Measurements from ENCODE around the gene MTAP. TPM values are rescaled to one million over a fixed set of nuclear protein-coding genes. Genes with fewer than 3 reads are reported as not detected.

The MTAP gene
- total RNA-seq, 1 experiment from 2014 or later = 20.3 TPM

- peaks cover 24% of the 10 kb centered on the region for H3K4me1 ChIP-seq (replicated peaks)
- no peaks in the 10 kb centered on the region for H3K9me3 ChIP-seq (replicated peaks)
- H3K27me3 ChIP-seq (replicated peaks) = no peaks in the 10 kb centered on the region
- H3K27ac ChIP-seq = no peak overlapping the region
- no peak overlapping the region for H3K4me3 ChIP-seq
- no peak for DNase-seq (ENCODE audit: low read depth in 1 of 2, low spot score in 2 of 2)
- peaks cover 49% of the 10 kb centered on the region for H3K36me3 ChIP-seq
Measured at GRCh38 chr9:21840647-21841046, 38.2 kb downstream of the MTAP start.

GRCh38 chr9:21841133-21841532 is 38.7 kb downstream of the MTAP start:
- Histone ChIP-seq H3K36me3 (peaks cover 50% of the 10 kb centered on the region), H3K4me3 (no peak overlapping the region), H3K9me3 (replicated peaks) (no peaks in the 10 kb centered on the region), H3K4me1 (replicated peaks) (peaks cover 19% of the 10 kb centered on the region), H3K27ac (no peak overlapping the region), H3K27me3 (replicated peaks) (no peaks in the 10 kb centered on the region)
- DNase-seq (ENCODE audit: low read depth in 1 of 2, low spot score in 2 of 2) = no peak

- H3K9me3 ChIP-seq (replicated peaks) = no peaks in the 10 kb centered on the region
- no peaks in the 10 kb centered on the region for H3K4me1 ChIP-seq (replicated peaks)
- peaks cover 10% of the 10 kb centered on the region; the same call in 1 of the 2 replicates for H3K36me3 ChIP-seq
- no peaks in the 10 kb centered on the region for H3K27me3 ChIP-seq (replicated peaks)
- H3K4me3 ChIP-seq = no peak overlapping the region
- no peak for DNase-seq (ENCODE audit: low read depth in 1 of 2, low spot score in 2 of 2)
- H3K27ac ChIP-seq = no peak overlapping the region
Measured at GRCh38 chr9:21848615-21849014, 46.2 kb downstream of the MTAP start.

GRCh38 chr9:21852754-21853153 is 50.3 kb downstream of the MTAP start:
- Histone ChIP-seq H3K27me3 (replicated peaks) (no peaks in the 10 kb centered on the region), H3K4me1 (replicated peaks) (0 out of 2 replicates have a peak, but pooled peaks cover 5% of the 10 kb centered on the region), H3K27ac (no peak overlapping the region), H3K36me3 (peaks cover 17% of the 10 kb centered on the region), H3K9me3 (replicated peaks) (no peaks in the 10 kb centered on the region), H3K4me3 (no peak overlapping the region)
- no peak for DNase-seq (ENCODE audit: low read depth in 1 of 2, low spot score in 2 of 2)

GRCh38 chr9:21853414-21853813 is 51.0 kb downstream of the MTAP start:
- Histone ChIP-seq H3K4me1 (replicated peaks) (0 out of 2 replicates have a peak, but pooled peaks cover 5% of the 10 kb centered on the region), H3K9me3 (replicated peaks) (no peaks in the 10 kb centered on the region), H3K36me3 (peaks cover 21% of the 10 kb centered on the region), H3K4me3 (no peak overlapping the region), H3K27ac (no peak overlapping the region), H3K27me3 (replicated peaks) (no peaks in the 10 kb centered on the region)
- DNase-seq (ENCODE audit: low read depth in 1 of 2, low spot score in 2 of 2) = no peak

- DNase-seq (ENCODE audit: low read depth in 1 of 2, low spot score in 2 of 2) = no peak
- H3K36me3 ChIP-seq = peaks cover 21% of the 10 kb centered on the region
- no peak overlapping the region for H3K27ac ChIP-seq
Measured at GRCh38 chr9:21854119-21854518, 51.7 kb downstream of the MTAP start.

GRCh38 chr9:21854594-21854993 is 52.2 kb downstream of the MTAP start:
- Histone ChIP-seq H3K9me3 (replicated peaks) (no peaks in the 10 kb centered on the region), H3K27ac (no peak overlapping the region), H3K27me3 (replicated peaks) (no peaks in the 10 kb centered on the region), H3K36me3 (peaks cover 25% of the 10 kb centered on the region), H3K4me1 (replicated peaks) (0 out of 2 replicates have a peak, but pooled peaks cover 5% of the 10 kb centered on the region), H3K4me3 (no peak overlapping the region)
- no peak for DNase-seq (ENCODE audit: low read depth in 1 of 2, low spot score in 2 of 2)

More at GRCh38 chr9:21854119-21854518, 51.7 kb downstream of the MTAP start:
- Histone ChIP-seq H3K4me1 (replicated peaks) (0 out of 2 replicates have a peak, but pooled peaks cover 5% of the 10 kb centered on the region), H3K27me3 (replicated peaks) (no peaks in the 10 kb centered on the region), H3K9me3 (replicated peaks) (no peaks in the 10 kb centered on the region), H3K4me3 (no peak overlapping the region)

- DNase-seq (ENCODE audit: low read depth in 1 of 2, low spot score in 2 of 2) = no peak
- H3K36me3 ChIP-seq = peaks cover 34% of the 10 kb centered on the region
- no peak overlapping the region for H3K27ac ChIP-seq
- H3K4me3 ChIP-seq = no peak overlapping the region
- no peaks in the 10 kb centered on the region for H3K9me3 ChIP-seq (replicated peaks)
- H3K27me3 ChIP-seq (replicated peaks) = no peaks in the 10 kb centered on the region
- 0 out of 2 replicates have a peak, but pooled peaks cover 5% of the 10 kb centered on the region for H3K4me1 ChIP-seq (replicated peaks)
Measured at GRCh38 chr9:21856301-21857094, 54.1 kb downstream of the MTAP start.

- no peaks in the 10 kb centered on the region for H3K4me1 ChIP-seq (replicated peaks)
- H3K27ac ChIP-seq = no peak overlapping the region
- no peaks in the 10 kb centered on the region for H3K9me3 ChIP-seq (replicated peaks)
- no peak for DNase-seq (ENCODE audit: low read depth in 1 of 2, low spot score in 2 of 2)
- no peaks in the 10 kb centered on the region for H3K27me3 ChIP-seq (replicated peaks)
- peaks cover 18% of the 10 kb centered on the region for H3K36me3 ChIP-seq
- H3K4me3 ChIP-seq = no peak overlapping the region
Measured at GRCh38 chr9:21862871-21863270, 60.4 kb downstream of the MTAP start.

GRCh38 chr9:21864505-21864904 is 62.1 kb downstream of the MTAP start:
- H3K4me3 ChIP-seq = no peak overlapping the region
- peaks cover 14% of the 10 kb centered on the region for H3K36me3 ChIP-seq
- no peak overlapping the region for H3K27ac ChIP-seq
- DNase-seq (ENCODE audit: low read depth in 1 of 2, low spot score in 2 of 2) = no peak
- no peaks in the 10 kb centered on the region for H3K4me1 ChIP-seq (replicated peaks)
- no peaks in the 10 kb centered on the region for H3K27me3 ChIP-seq (replicated peaks)
- no peaks in the 10 kb centered on the region for H3K9me3 ChIP-seq (replicated peaks)

GRCh38 chr9:21866302-21866701 is 63.9 kb downstream of the MTAP start:
- no peaks in the 10 kb centered on the region for H3K4me1 ChIP-seq (replicated peaks)
- DNase-seq (ENCODE audit: low read depth in 1 of 2, low spot score in 2 of 2) = no peak
- no peak overlapping the region for H3K27ac ChIP-seq
- no peaks in the 10 kb centered on the region for H3K27me3 ChIP-seq (replicated peaks)
- no peaks in the 10 kb centered on the region for H3K9me3 ChIP-seq (replicated peaks)
- H3K36me3 ChIP-seq = 0 out of 2 replicates have a peak, but pooled peaks cover 5% of the 10 kb centered on the region
- H3K4me3 ChIP-seq = no peak overlapping the region

GRCh38 chr9:21871256-21871975 is 69.0 kb downstream of the MTAP start:
- Histone ChIP-seq H3K27me3 (replicated peaks) (no peaks in the 10 kb centered on the region), H3K4me3 (no peak overlapping the region), H3K27ac (no peak overlapping the region), H3K36me3 (0 out of 2 replicates have a peak, but pooled peaks cover 3% of the 10 kb centered on the region), H3K9me3 (replicated peaks) (no peaks in the 10 kb centered on the region), H3K4me1 (replicated peaks) (peaks cover 18% of the 10 kb centered on the region)
- no peak for DNase-seq (ENCODE audit: low read depth in 1 of 2, low spot score in 2 of 2)

GRCh38 chr9:21872696-21873095 is 70.3 kb downstream of the MTAP start:
- H3K36me3 ChIP-seq = 0 out of 2 replicates have a peak, but pooled peaks cover 3% of the 10 kb centered on the region
- no peak overlapping the region for H3K4me3 ChIP-seq
- H3K9me3 ChIP-seq (replicated peaks) = no peaks in the 10 kb centered on the region
- peak in 1 of 2 experiments; percentile 1 for DNase-seq (ENCODE audit: low read depth in 1 of 2, low spot score in 2 of 2)
- H3K4me1 ChIP-seq (replicated peaks) = peaks cover 18% of the 10 kb centered on the region
- peak overlapping the region; percentile 92 for H3K27ac ChIP-seq
- H3K27me3 ChIP-seq (replicated peaks) = no peaks in the 10 kb centered on the region
